GM23338 (cell line): Measurements from ENCODE around the gene ZNF268.

Experiments used
- CREB1 ChIP-seq: fragments of 250-450 bp; sonication (Bioruptor Pico); IDR thresholded peaks from 2 replicates; pipeline ENCODE4 v1.5.0; 2020; ENCODE audit warnings: low read depth, mild to moderate bottlenecking, moderate library complexity
- CTCF ChIP-seq, 2 experiments: fragments of 200-600 bp in 1 of 2; sonication (generic) in 1 of 2; conservative IDR thresholded peaks; 2 replicates each; pipeline versions ENCODE4 v1.5.1 to v1.6.1; 2016 to 2017; ENCODE audit warnings: antibody characterized with exemption in 2 of 2, low read depth in 2 of 2, mild to moderate bottlenecking in 2 of 2, moderate library complexity in 1 of 2
- ETS1 ChIP-seq: IDR thresholded peaks from 2 replicates; pipeline ENCODE4 v1.6.1; 2016; ENCODE audit warnings: antibody characterized with exemption
- EZH2 ChIP-seq: fragments of 200-600 bp; sonication (generic); IDR thresholded peaks from one replicate; pipeline ENCODE4 v1.8.0; 2017; ENCODE audit warnings: antibody characterized with exemption, mild to moderate bottlenecking, low read depth; ENCODE audit not compliant: unreplicated experiment
- EZH2phosphoT487 ChIP-seq: fragments of 200-600 bp; sonication (generic); IDR thresholded peaks from one replicate; pipeline ENCODE4 v1.8.1; 2018; ENCODE audit warnings: antibody characterized with exemption; ENCODE audit not compliant: unreplicated experiment
- JUNB ChIP-seq: IDR thresholded peaks from one replicate; pipeline ENCODE4 v1.6.1; 2016; ENCODE audit warnings: antibody characterized with exemption; ENCODE audit not compliant: unreplicated experiment
- POLR2AphosphoS5 ChIP-seq: IDR thresholded peaks from 2 replicates; pipeline ENCODE4 v1.6.1; 2016; ENCODE audit warnings: antibody characterized with exemption, low read depth
- ZNF114 ChIP-seq: fragments of 250-450 bp; sonication (Bioruptor Pico); IDR thresholded peaks from 2 replicates; pipeline ENCODE4 v1.5.0; 2020; ENCODE audit warnings: mild to moderate bottlenecking, moderate library complexity
- ZNF331 ChIP-seq: fragments of 250-450 bp; sonication (Bioruptor Pico); IDR thresholded peaks from 2 replicates; pipeline ENCODE4 v1.5.0; 2020; ENCODE audit warnings: low read depth, mild to moderate bottlenecking, moderate library complexity
- TF ChIP-seq, protein P1 (sequence below): IDR thresholded peaks from one replicate; pipeline ENCODE4 v1.6.1; 2018; ENCODE audit warnings: antibody characterized with exemption; ENCODE audit not compliant: unreplicated experiment
- TF ChIP-seq, protein P2 (sequence below): fragments of 250-450 bp; sonication (Bioruptor Pico); IDR thresholded peaks from 2 replicates; pipeline ENCODE4 v1.5.0; 2020; ENCODE audit warnings: mild to moderate bottlenecking, moderate library complexity

- TF ChIP-seq CTCF (conservative IDR thresholded peaks at IDR 0.05; ENCODE audit: low read depth in 2 of 2) (no peak), POLR2AphosphoS5 (no peak), EZH2 (no peak), EZH2phosphoT487 (no peak), JUNB (no peak), CREB1 (CRISPR knock-in tag) (no peak), ETS1 (no peak), ZNF331 (CRISPR knock-in tag) (no peak), ZNF114 (CRISPR knock-in tag) (no peak)
- TF ChIP-seq, protein P1, sequence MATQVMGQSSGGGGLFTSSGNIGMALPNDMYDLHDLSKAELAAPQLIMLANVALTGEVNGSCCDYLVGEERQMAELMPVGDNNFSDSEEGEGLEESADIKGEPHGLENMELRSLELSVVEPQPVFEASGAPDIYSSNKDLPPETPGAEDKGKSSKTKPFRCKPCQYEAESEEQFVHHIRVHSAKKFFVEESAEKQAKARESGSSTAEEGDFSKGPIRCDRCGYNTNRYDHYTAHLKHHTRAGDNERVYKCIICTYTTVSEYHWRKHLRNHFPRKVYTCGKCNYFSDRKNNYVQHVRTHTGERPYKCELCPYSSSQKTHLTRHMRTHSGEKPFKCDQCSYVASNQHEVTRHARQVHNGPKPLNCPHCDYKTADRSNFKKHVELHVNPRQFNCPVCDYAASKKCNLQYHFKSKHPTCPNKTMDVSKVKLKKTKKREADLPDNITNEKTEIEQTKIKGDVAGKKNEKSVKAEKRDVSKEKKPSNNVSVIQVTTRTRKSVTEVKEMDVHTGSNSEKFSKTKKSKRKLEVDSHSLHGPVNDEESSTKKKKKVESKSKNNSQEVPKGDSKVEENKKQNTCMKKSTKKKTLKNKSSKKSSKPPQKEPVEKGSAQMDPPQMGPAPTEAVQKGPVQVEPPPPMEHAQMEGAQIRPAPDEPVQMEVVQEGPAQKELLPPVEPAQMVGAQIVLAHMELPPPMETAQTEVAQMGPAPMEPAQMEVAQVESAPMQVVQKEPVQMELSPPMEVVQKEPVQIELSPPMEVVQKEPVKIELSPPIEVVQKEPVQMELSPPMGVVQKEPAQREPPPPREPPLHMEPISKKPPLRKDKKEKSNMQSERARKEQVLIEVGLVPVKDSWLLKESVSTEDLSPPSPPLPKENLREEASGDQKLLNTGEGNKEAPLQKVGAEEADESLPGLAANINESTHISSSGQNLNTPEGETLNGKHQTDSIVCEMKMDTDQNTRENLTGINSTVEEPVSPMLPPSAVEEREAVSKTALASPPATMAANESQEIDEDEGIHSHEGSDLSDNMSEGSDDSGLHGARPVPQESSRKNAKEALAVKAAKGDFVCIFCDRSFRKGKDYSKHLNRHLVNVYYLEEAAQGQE: no peak
- TF ChIP-seq, protein P2, sequence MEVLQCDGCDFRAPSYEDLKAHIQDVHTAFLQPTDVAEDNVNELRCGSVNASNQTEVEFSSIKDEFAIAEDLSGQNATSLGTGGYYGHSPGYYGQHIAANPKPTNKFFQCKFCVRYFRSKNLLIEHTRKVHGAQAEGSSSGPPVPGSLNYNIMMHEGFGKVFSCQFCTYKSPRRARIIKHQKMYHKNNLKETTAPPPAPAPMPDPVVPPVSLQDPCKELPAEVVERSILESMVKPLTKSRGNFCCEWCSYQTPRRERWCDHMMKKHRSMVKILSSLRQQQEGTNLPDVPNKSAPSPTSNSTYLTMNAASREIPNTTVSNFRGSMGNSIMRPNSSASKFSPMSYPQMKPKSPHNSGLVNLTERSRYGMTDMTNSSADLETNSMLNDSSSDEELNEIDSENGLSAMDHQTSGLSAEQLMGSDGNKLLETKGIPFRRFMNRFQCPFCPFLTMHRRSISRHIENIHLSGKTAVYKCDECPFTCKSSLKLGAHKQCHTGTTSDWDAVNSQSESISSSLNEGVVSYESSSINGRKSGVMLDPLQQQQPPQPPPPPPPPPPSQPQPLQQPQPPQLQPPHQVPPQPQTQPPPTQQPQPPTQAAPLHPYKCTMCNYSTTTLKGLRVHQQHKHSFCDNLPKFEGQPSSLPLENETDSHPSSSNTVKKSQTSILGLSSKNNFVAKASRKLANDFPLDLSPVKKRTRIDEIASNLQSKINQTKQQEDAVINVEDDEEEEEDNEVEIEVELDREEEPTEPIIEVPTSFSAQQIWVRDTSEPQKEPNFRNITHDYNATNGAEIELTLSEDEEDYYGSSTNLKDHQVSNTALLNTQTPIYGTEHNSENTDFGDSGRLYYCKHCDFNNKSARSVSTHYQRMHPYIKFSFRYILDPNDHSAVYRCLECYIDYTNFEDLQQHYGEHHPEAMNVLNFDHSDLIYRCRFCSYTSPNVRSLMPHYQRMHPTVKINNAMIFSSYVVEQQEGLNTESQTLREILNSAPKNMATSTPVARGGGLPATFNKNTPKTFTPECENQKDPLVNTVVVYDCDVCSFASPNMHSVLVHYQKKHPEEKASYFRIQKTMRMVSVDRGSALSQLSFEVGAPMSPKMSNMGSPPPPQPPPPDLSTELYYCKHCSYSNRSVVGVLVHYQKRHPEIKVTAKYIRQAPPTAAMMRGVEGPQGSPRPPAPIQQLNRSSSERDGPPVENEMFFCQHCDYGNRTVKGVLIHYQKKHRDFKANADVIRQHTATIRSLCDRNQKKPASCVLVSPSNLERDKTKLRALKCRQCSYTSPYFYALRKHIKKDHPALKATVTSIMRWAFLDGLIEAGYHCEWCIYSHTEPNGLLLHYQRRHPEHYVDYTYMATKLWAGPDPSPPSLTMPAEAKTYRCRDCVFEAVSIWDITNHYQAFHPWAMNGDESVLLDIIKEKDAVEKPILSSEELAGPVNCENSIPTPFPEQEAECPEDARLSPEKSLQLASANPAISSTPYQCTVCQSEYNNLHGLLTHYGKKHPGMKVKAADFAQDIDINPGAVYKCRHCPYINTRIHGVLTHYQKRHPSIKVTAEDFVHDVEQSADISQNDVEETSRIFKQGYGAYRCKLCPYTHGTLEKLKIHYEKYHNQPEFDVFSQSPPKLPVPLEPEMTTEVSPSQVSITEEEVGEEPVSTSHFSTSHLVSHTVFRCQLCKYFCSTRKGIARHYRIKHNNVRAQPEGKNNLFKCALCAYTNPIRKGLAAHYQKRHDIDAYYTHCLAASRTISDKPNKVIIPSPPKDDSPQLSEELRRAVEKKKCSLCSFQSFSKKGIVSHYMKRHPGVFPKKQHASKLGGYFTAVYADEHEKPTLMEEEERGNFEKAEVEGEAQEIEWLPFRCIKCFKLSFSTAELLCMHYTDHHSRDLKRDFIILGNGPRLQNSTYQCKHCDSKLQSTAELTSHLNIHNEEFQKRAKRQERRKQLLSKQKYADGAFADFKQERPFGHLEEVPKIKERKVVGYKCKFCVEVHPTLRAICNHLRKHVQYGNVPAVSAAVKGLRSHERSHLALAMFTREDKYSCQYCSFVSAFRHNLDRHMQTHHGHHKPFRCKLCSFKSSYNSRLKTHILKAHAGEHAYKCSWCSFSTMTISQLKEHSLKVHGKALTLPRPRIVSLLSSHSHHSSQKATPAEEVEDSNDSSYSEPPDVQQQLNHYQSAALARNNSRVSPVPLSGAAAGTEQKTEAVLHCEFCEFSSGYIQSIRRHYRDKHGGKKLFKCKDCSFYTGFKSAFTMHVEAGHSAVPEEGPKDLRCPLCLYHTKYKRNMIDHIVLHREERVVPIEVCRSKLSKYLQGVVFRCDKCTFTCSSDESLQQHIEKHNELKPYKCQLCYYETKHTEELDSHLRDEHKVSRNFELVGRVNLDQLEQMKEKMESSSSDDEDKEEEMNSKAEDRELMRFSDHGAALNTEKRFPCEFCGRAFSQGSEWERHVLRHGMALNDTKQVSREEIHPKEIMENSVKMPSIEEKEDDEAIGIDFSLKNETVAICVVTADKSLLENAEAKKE (CRISPR knock-in tag): no peak
Measured at GRCh38 chr12:133192847-133193246, 11.6 kb downstream of the ZNF268 start.
